HepG2 (cell line): ENCODE data around the gene LZTFL1. TPM values are rescaled to one million over a fixed set of nuclear protein-coding genes. Genes with fewer than 3 reads are reported as not detected.

Source experiments
- ATAC-seq: fragments of 200-7000 bp; cut with Tn5 transposase; 3 replicates; pipeline ENCODE4 v1.9.1; 2020; ENCODE audit warnings: mild to moderate bottlenecking, moderate library complexity
- BruUV-seq: library from RNA; stranded (reverse); fragments of 400-500 nt; replicated peaks from 2 replicates; lab custom pipeline; 2021; lab: Mats Ljungman, UMichigan
- CTCF ChIA-PET: fragments of 300-600 bp; formaldehyde crosslinking; extraction: SDS; loops from one replicate; lab custom pipeline; 2021; ENCODE audit warnings: low total read pairs, inconsistent platforms, low intra/inter-chr PET ratio; lab: Yijun Ruan, JAX
- POLR2A ChIA-PET: fragments of 350-600 bp; sonication (Branson Sonifier 250); formaldehyde crosslinking; loops from one replicate; lab custom pipeline; 2020; ENCODE audit warnings: antibody characterized with exemption, inconsistent platforms; lab: Yijun Ruan, JAX
- DNase-seq: peaks from one replicate; pipeline ENCODE4 v3.0.0-alpha.2; 2015; ENCODE audit warnings: low spot score
- FAIRE-seq: peaks from 3 replicates; lab custom pipeline; 2011; peaks lifted over from hg19 to GRCh38; lab: Jason Lieb, UNC
- H2AFZ ChIP-seq: one replicate; pipeline ENCODE4 v1.6.1; 2011; ENCODE audit warnings: low read length, inconsistent platforms
- H3K27ac ChIP-seq: fragments of 300-600 bp; 3 replicates; pipeline ENCODE4 v1.8.0; 2011; ENCODE audit warnings: mixed run types, mild to moderate bottlenecking, mixed read lengths, low read length, inconsistent platforms; ENCODE audit not compliant: insufficient read depth; ENCODE audit errors: extremely low read length
- H3K27me3 ChIP-seq, 2 experiments: fragments of 200-600 bp in 1 of 2; 2 replicates in 1 of 2; 3 replicates in 1 of 2; pipeline versions ENCODE4 v1.6.0 to v1.8.0; 2011; ENCODE audit warnings: low read length in 2 of 2, mild to moderate bottlenecking in 2 of 2, moderate library complexity in 2 of 2, inconsistent platforms in 1 of 2; ENCODE audit not compliant: insufficient read depth in 2 of 2, control insufficient read depth in 1 of 2
- H3K36me3 ChIP-seq, 2 experiments: fragments of 200-600 bp in 1 of 2; replicated peaks in 1 of 2; 2 replicates in 1 of 2; 3 replicates in 1 of 2; pipeline versions ENCODE4 v1.5.1 to v1.8.0; 2011; ENCODE audit warnings: low read length in 2 of 2, inconsistent platforms in 1 of 2; ENCODE audit not compliant: insufficient read depth in 2 of 2, control insufficient read depth in 1 of 2
- H3K4me1 ChIP-seq: 2 replicates; pipeline ENCODE4 v1.5.1; 2012; ENCODE audit warnings: low read length, inconsistent platforms; ENCODE audit not compliant: insufficient read depth
- H3K4me2 ChIP-seq: 2 replicates; pipeline ENCODE4 v1.6.0; 2011; ENCODE audit warnings: low read depth, low read length, inconsistent platforms
- H3K4me3 ChIP-seq, 3 experiments: fragments of 200-600 bp in 1 of 3; sonication (generic), shearing (Covaris generic) in 1 of 3; replicated peaks in 1 of 3; 2 replicates each; pipeline ENCODE4 v1.5.1; 2011 to 2016; ENCODE audit warnings: low read length in 3 of 3, inconsistent platforms in 2 of 3, low read depth in 2 of 3, mild to moderate bottlenecking in 2 of 3, control low read depth in 1 of 3, mixed read lengths in 1 of 3; ENCODE audit not compliant: insufficient read depth in 1 of 3
- H3K79me2 ChIP-seq: one replicate; pipeline ENCODE4 v1.6.1; 2011; ENCODE audit warnings: low read length, inconsistent platforms; ENCODE audit not compliant: insufficient read depth
- H3K9ac ChIP-seq: 2 replicates; pipeline ENCODE4 v1.6.0; 2011; ENCODE audit warnings: mild to moderate bottlenecking, low read depth, low read length, inconsistent platforms; ENCODE audit not compliant: insufficient read depth
- H3K9me3 ChIP-seq: 2 replicates; pipeline ENCODE4 v1.5.1; 2012; ENCODE audit warnings: mild to moderate bottlenecking, low read length
- H4K20me1 ChIP-seq: 2 replicates; pipeline ENCODE4 v1.6.0; 2011; ENCODE audit warnings: inconsistent platforms, mild to moderate bottlenecking, low read length, moderate library complexity; ENCODE audit not compliant: insufficient read depth
- CBX2 ChIP-seq, 2 experiments: fragments of 200-600 bp in 1 of 2; sonication (generic); formaldehyde crosslinking in 1 of 2; IDR thresholded peaks; 2 replicates each; pipeline versions ENCODE4 v1.7.0 to v1.8.1; 2018 to 2022; ENCODE audit warnings: low read depth in 2 of 2, low read length in 1 of 2, mild to moderate bottlenecking in 1 of 2, missing genetic modification reagents in 1 of 2
- EEA1 ChIP-seq: sonication (generic); formaldehyde crosslinking; IDR thresholded peaks from 2 replicates; pipeline ENCODE4 v1.5.1; 2020; ENCODE audit warnings: mild to moderate bottlenecking, missing genetic modification reagents, borderline replicate concordance
- RNF2 ChIP-seq: fragments of 450-650 bp; conservative IDR thresholded peaks from 2 replicates; pipeline ENCODE4 v1.6.1; 2016; ENCODE audit warnings: low read depth
- ZNF496 ChIP-seq: sonication (generic); formaldehyde crosslinking; IDR thresholded peaks from 2 replicates; pipeline ENCODE4 v1.8.1; 2023; ENCODE audit warnings: mild to moderate bottlenecking, moderate library complexity, missing genetic modification reagents; ENCODE audit not compliant: insufficient replicate concordance
- ZNF629 ChIP-seq: sonication (generic); formaldehyde crosslinking; conservative IDR thresholded peaks from 2 replicates; pipeline ENCODE4 v1.5.0; 2020; ENCODE audit warnings: missing genetic modification reagents
- WGBS: methylation state at CpG from one replicate; pipeline ENCODE4 v1.1.6; 2017; ENCODE audit warnings: low lambda C conversion rate; 5-methylcytosine and 5-hydroxymethylcytosine counted together
- in situ Hi-C: cut with HindIII; loops from 2 replicates; pipeline ENCODE4 v1.10.0; 2017; ENCODE audit warnings: low pct_unique_long_range_greater_than_20kb; ENCODE audit not compliant: extremely low pct_ligation_motif_present
- intact Hi-C: fragments of 100-400 bp; cut with micrococcal nuclease; formaldehyde crosslinking; loops from one replicate; pipeline ENCODE4 v1.10.0; 2022; ENCODE audit not compliant: unreplicated experiment
- polyA plus RNA-seq, 8 experiments: library from polyadenylated mRNA; depleted of rRNA in 3 of 8; stranded (reverse) in 7 of 8; unstranded in 1 of 8; fragments of >200 nt; fragmentation: Illumina TruSeq in 4 of 8; extraction: Trizol in 4 of 8; gene quantifications; 2 replicates each; pipeline versions ENCODE4 v1.2.1 to v1.2.3, GENCODE V29; 2011 to 2016; ENCODE audit warnings: low read depth in 4 of 8, missing spikeins in 1 of 8, mixed read lengths in 1 of 8; ENCODE audit not compliant: insufficient read depth in 1 of 8
- total RNA-seq, 5 experiments: library from RNA; depleted of rRNA; stranded (reverse); fragments of >200 nt; fragmentation: Illumina TruSeq; extraction: Trizol; gene quantifications; 2 replicates each; pipeline ENCODE4 v1.2.3, GENCODE V29; 2016; ENCODE audit warnings: low read depth in 1 of 5

LZTFL1 gene
- total and polyA plus RNA-seq, 2 of the 13 experiments (the other 11 are each of a cell fraction or from before 2014, with no cell fraction given) = 16.6 to 17.2 TPM

DNA sequence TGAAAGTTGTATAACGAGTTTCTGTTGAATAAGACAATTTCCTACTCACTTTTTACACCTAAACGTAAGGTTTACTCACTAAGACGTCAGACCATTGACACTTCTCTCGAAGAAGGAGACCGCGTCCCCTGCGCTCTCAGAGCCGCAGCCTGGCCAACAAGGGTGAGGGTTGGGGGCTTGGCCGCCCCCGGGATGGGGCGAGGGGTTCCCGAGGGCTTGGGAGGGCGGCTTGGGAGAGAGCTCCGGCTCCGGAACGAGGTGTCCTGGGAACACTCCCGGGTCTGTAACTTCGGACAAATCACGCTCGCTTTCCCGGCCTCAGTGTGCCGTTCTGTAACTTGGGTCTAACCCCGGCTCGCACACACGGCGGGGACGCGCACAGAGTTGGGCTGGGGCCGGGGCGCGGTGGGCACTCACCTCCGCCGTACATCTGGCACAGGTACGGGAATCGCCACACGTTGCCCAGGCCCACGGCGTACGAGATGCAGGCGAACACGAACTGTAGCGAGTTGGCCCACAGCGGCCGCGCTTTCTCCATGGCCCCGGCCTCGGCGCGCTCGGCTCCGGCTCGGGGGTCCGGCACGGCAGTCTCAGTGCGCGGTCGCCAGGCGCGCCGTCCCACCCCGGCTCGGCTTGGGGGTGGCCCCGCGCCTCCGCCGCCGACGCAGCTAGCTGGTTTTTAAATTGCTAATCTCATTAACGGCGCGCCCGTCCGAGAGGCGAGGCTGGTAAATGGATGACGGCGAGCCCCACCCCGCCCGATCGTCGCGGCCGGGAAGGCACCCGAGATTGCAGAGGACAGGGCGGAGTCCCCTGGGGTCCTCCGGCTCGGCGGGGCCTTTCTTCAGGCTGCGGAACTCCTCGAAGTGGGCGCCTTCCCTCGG lies 45.8 kb downstream of the LZTFL1 start, which contains the start of gene SLC6A20:
Gene SLC6A20 (minus strand): TSS at position 655 of the 884 bp plus-strand sequence. CDS start 117 bp downstream, at position 538.
- ATAC-seq (peak; percentile 40; the same call in 1 of the 3 replicates), DNase-seq (no peak), FAIRE-seq (no peak)
- intact Hi-C loops (no loop called here), in situ Hi-C loops (no loop called here)
- Histone ChIP-seq H3K4me3 (peak within 1 kb of the TSS in 1 of 3 experiments; percentile 33; a peak in 1 of 6 replicates), H3K4me2 (peak within 1 kb of the TSS; percentile 45), H3K36me3 (no peaks in the 10 kb centered on the region), H4K20me1 (no peaks in the 10 kb centered on the region), H3K4me1 (no peaks in the 10 kb centered on the region), H3K27me3 (peaks cover 2 to 71% of the 10 kb centered on the region in 2 experiments; a peak in 4 of 5 replicates), H3K9ac (no peak within 1 kb of the TSS), H3K27ac (no peak within 1 kb of the TSS), H2AFZ (no peak within 1 kb of the TSS), H3K79me2 (no peaks in the 10 kb centered on the region), H3K9me3 (no peaks in the 10 kb centered on the region)
- 72% methylated on average over 23 of the region's 91 CpGs for WGBS
- CTCF ChIA-PET = no interaction called here
- no TSS peak for BruUV-seq
- TF ChIP-seq ZNF629 = peak; percentile 85
- TF ChIP-seq ZNF496 = no peak
- peak; percentile 1; the same call in 1 of the 2 replicates for TF ChIP-seq RNF2
- POLR2A ChIA-PET = no interaction called here

DNA sequence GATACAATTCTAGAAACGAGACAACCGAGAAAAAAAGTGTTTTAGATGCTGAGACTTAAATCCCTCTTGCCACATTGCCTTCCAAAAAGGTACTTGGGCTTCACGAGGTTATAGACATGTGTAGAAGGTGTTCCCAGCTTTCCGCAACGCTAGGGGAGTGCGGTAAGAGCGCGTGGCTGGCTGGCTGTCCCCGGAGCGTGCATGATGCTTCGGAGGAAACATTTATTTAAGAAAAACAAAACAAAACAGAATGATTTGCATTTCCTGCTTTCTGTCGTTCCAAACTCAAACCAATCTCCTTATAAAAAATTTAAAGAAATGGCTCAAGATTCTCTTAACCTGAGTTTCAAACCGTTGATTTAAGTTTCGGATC lies 46.4 kb downstream of the LZTFL1 start:
- no peak for DNase-seq
- Histone ChIP-seq H3K9ac (no peak overlapping the region), H3K79me2 (no peaks in the 10 kb centered on the region), H3K9me3 (no peaks in the 10 kb centered on the region), H4K20me1 (no peaks in the 10 kb centered on the region), H3K27ac (no peak overlapping the region), H2AFZ (no peak overlapping the region), H3K4me3 (no peak overlapping the region), H3K36me3 (no peaks in the 10 kb centered on the region), H3K4me2 (no peak overlapping the region), H3K4me1 (no peaks in the 10 kb centered on the region), H3K27me3 (peaks cover 2 to 73% of the 10 kb centered on the region in 2 experiments; a peak in 4 of 5 replicates)
- WGBS = 23% methylated on average over 14 of the region's 14 CpGs
- ChIA-PET CTCF (no interaction called here), POLR2A (no interaction called here)
- ATAC-seq = no peak
- no TSS peak for BruUV-seq
- FAIRE-seq = no peak
- in situ Hi-C loops = no loop called here
- TF ChIP-seq EEA1 (CRISPR knock-in tag) (no peak), CBX2 (IDR thresholded peaks at IDR 0.05; ENCODE audit: low read depth, low read length) (peak; percentile 85), CBX2 (CRISPR knock-in tag; IDR thresholded peaks at IDR 0.05; ENCODE audit: low read depth) (no peak), RNF2 (0 out of 2 replicates have a peak, but pooled peaks have one; percentile 35)
- intact Hi-C loops = no loop called here
